Measurements from ENCODE around the gene GPSM1. TPM values are rescaled to one million over a fixed set of nuclear protein-coding genes. Genes with fewer than 3 reads are reported as not detected.

GPSM1 gene
- total RNA-seq, 1 experiment from 2014 or later, result 26.4 TPM

DNA sequence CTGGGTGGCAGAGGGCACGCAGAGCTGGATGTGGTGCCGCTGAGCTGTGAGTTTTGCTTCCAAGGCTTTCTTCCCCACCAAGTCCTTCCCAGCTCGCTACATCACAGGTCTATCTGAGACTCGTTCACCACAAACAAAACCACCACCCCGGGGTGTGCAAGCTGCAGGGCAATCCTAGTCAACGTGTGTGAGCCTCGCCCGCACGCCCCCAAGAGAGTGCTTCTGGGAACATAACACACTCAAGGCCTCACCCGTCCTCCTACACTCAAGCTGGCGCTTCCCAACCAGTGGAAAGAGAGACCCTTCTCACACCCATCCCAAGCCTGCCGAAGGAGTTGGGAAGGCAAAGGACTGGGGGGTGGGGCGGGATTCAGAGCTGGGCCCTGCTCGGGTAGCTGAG lies 62.1 kb downstream of the GPSM1 start:
- POLR2A ChIA-PET, result no interaction called here
- Histone ChIP-seq H3K4me3 (replicated peaks in 1 of 2; ENCODE audit: low read depth in 1 of 2, low read length in 2 of 2) (no peak overlapping the region), H3K9ac (ENCODE audit: low read length) (no peak overlapping the region), H2AFZ (ENCODE audit: low read depth, low read length, poor library complexity, severe bottlenecking) (no peak overlapping the region), H3K36me3 (ENCODE audit: control insufficient read depth in 1 of 2, insufficient read depth in 2 of 2, low read length in 2 of 2) (peaks cover 40 to 44% of the 10 kb centered on the region in 2 experiments), H3K4me1 (ENCODE audit: control insufficient read depth in 1 of 2, insufficient read depth in 2 of 2, low read length in 2 of 2) (no peaks in the 10 kb centered on the region), H3K27me3 (ENCODE audit: insufficient read depth, low read length) (no peaks in the 10 kb centered on the region), H4K20me1 (ENCODE audit: insufficient read depth) (no peaks in the 10 kb centered on the region), H3K9me2 (ENCODE audit: insufficient read depth) (no peaks in the 10 kb centered on the region), H3K4me2 (ENCODE audit: low read length) (no peak overlapping the region), H3K79me2 (ENCODE audit: insufficient read depth, low read length) (peaks cover 11% of the 10 kb centered on the region; the same call in 1 of the 2 replicates), H3K9me3 (ENCODE audit: control insufficient read depth in 1 of 2, insufficient read depth in 1 of 2, low read depth in 1 of 2, low read length in 2 of 2) (no peaks in the 10 kb centered on the region), H3K27ac (ENCODE audit: low read depth, low read length) (no peak overlapping the region)
- TF ChIP-seq CEBPB (IDR thresholded peaks at IDR 0.05; ENCODE audit: low read depth), result no peak
- no peak for TF ChIP-seq POLR2A (IDR thresholded peaks at IDR 0.05; ENCODE audit: borderline replicate concordance, extremely low read depth, insufficient read depth, insufficient read length)
- no peak for TF ChIP-seq ZFX (IDR thresholded peaks at IDR 0.05)
- TF ChIP-seq, protein P1, sequence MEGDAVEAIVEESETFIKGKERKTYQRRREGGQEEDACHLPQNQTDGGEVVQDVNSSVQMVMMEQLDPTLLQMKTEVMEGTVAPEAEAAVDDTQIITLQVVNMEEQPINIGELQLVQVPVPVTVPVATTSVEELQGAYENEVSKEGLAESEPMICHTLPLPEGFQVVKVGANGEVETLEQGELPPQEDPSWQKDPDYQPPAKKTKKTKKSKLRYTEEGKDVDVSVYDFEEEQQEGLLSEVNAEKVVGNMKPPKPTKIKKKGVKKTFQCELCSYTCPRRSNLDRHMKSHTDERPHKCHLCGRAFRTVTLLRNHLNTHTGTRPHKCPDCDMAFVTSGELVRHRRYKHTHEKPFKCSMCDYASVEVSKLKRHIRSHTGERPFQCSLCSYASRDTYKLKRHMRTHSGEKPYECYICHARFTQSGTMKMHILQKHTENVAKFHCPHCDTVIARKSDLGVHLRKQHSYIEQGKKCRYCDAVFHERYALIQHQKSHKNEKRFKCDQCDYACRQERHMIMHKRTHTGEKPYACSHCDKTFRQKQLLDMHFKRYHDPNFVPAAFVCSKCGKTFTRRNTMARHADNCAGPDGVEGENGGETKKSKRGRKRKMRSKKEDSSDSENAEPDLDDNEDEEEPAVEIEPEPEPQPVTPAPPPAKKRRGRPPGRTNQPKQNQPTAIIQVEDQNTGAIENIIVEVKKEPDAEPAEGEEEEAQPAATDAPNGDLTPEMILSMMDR (IDR thresholded peaks at IDR 0.05 in 2 of 3, conservative IDR thresholded peaks at IDR 0.05 in 1 of 3; ENCODE audit: borderline replicate concordance in 1 of 3, insufficient read depth in 1 of 3, low read depth in 2 of 3, low read length in 2 of 3), result no peak
- no peak for TF ChIP-seq ZNF274 (IDR thresholded peaks at IDR 0.05; ENCODE audit: low read depth, low read length)
- TF ChIP-seq, protein P2, sequence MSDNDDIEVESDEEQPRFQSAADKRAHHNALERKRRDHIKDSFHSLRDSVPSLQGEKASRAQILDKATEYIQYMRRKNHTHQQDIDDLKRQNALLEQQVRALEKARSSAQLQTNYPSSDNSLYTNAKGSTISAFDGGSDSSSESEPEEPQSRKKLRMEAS (IDR thresholded peaks at IDR 0.05), result no peak
- no peak for TF ChIP-seq YY1 (IDR thresholded peaks at IDR 0.05; ENCODE audit: extremely low read depth, insufficient replicate concordance, low read depth, low read length)
- no peak for TF ChIP-seq EZH2 (IDR thresholded peaks at IDR 0.05)
- no peak for TF ChIP-seq REST (IDR thresholded peaks at IDR 0.05; ENCODE audit: low read depth)
- TF ChIP-seq, protein P3, sequence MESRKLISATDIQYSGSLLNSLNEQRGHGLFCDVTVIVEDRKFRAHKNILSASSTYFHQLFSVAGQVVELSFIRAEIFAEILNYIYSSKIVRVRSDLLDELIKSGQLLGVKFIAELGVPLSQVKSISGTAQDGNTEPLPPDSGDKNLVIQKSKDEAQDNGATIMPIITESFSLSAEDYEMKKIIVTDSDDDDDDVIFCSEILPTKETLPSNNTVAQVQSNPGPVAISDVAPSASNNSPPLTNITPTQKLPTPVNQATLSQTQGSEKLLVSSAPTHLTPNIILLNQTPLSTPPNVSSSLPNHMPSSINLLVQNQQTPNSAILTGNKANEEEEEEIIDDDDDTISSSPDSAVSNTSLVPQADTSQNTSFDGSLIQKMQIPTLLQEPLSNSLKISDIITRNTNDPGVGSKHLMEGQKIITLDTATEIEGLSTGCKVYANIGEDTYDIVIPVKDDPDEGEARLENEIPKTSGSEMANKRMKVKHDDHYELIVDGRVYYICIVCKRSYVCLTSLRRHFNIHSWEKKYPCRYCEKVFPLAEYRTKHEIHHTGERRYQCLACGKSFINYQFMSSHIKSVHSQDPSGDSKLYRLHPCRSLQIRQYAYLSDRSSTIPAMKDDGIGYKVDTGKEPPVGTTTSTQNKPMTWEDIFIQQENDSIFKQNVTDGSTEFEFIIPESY (IDR thresholded peaks at IDR 0.05; ENCODE audit: extremely low read depth, insufficient replicate concordance, low read length), result no peak
- no peak for TF ChIP-seq EGR1 (IDR thresholded peaks at IDR 0.05; ENCODE audit: low read depth)
- no peak for TF ChIP-seq CBX3 (IDR thresholded peaks at IDR 0.05; ENCODE audit: low read depth)
- no peak for TF ChIP-seq FOSL1 (IDR thresholded peaks at IDR 0.05; ENCODE audit: low read depth)
- no peak for TF ChIP-seq RAD21 (IDR thresholded peaks at IDR 0.05; ENCODE audit: low read depth)
- no peak for TF ChIP-seq POLR2AphosphoS5 (IDR thresholded peaks at IDR 0.05; ENCODE audit: low read depth, low read length)
- no peak for TF ChIP-seq SIN3A (IDR thresholded peaks at IDR 0.05; ENCODE audit: low read depth)
- no peak for TF ChIP-seq ELF1 (IDR thresholded peaks at IDR 0.05; ENCODE audit: borderline replicate concordance, low read depth)
- TF ChIP-seq ATF3 (IDR thresholded peaks at IDR 0.05), result no peak
- TF ChIP-seq TCF7L2 (IDR thresholded peaks at IDR 0.05; ENCODE audit: borderline replicate concordance, extremely low read depth, insufficient read depth, insufficient read length), result no peak
- DNase-seq (ENCODE audit: low read depth, low spot score) (no peak), ATAC-seq (no peak)
- intact Hi-C loops (cut with micrococcal nuclease), result no loop called here
- BruUV-seq (replicated peaks), result no TSS peak
- RAD21 ChIA-PET (ENCODE audit: low non-redundant PET in 1 of 2, low total read pairs in 2 of 2, uncharacterized antibody in 2 of 2, unreplicated experiment in 2 of 2), result no interaction called here
- CTCF ChIA-PET, result no interaction called here

Data from HCT116 (cell line).